Stimulated activated CD4-positive, alpha-beta T cell treated with anti-CD3 and anti-CD28 coated beads, Interleukin-15, amount 100 ng/mL, for 1 hour (primary cell): ENCODE results near the gene KCNA2.

Experiments used
- DNase-seq, 2 donors: peaks; one replicate each; pipeline ENCODE4 v3.0.0-alpha.2; 2020; ENCODE audit warnings: low read depth in 1 of 2, low spot score in 1 of 2

KCNA2 gene

GRCh38 chr1:110605901-110606656 lies at the start of gene KCNA2:
Gene KCNA2, minus strand, starts transcription at chr1:110606358. Its CDS starts 1,576 bp downstream, at chr1:110604782.
- DNase-seq: no peak

DNA sequence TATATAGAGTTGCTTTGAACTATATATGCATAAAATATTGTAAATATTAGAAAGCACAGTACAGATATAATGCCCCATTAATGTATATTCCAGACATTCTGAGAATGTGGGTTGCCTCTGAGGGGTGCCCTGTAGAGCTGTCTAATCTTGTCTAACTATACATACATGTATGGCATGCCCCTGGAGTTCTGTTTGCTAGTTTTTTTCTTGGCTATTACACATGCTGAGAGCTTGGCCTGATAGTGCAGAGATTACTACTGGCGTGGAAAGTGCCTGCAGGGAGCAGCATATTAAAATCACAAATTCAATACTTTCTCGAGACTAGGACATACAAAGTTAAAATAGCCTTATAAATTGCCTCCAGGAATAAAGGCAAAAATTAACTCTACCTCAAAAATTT lies 44.5 kb upstream of the KCNA2 start:
- no peak for DNase-seq

GRCh38 chr1:110648417-110648816 lies 42.3 kb upstream of the KCNA2 start:
- no peak for DNase-seq

DNA sequence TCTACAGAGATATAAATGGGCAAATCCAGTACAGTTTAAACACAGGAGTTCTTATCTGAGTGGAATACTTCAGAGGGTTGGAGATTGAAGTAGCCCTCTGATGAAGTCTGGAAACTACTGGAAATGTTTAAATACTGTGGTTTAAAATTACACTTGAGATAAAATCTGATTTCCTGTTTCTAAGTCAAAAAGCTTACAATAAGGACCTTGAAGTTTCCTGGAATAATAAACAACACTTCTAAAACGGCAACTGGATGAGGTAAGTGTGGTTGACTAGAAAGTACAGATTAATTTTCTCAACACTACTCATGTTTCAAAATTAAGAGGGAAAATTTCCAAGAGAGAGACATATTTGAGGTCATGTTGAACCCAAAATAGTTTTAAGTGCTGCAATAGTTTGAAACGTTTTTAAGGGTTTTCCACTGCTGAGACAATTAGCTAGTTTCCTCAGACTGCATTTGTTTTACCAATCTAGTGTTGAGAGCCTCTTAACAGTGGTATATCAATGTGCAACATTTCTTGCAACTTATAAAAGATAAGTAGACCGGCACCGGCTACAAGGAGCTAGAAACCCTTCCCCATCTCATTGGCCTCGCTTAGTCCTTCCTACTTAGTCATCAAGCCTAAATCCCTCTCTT lies 41.2 kb upstream of the KCNA2 start:
- no peak for DNase-seq

DNA sequence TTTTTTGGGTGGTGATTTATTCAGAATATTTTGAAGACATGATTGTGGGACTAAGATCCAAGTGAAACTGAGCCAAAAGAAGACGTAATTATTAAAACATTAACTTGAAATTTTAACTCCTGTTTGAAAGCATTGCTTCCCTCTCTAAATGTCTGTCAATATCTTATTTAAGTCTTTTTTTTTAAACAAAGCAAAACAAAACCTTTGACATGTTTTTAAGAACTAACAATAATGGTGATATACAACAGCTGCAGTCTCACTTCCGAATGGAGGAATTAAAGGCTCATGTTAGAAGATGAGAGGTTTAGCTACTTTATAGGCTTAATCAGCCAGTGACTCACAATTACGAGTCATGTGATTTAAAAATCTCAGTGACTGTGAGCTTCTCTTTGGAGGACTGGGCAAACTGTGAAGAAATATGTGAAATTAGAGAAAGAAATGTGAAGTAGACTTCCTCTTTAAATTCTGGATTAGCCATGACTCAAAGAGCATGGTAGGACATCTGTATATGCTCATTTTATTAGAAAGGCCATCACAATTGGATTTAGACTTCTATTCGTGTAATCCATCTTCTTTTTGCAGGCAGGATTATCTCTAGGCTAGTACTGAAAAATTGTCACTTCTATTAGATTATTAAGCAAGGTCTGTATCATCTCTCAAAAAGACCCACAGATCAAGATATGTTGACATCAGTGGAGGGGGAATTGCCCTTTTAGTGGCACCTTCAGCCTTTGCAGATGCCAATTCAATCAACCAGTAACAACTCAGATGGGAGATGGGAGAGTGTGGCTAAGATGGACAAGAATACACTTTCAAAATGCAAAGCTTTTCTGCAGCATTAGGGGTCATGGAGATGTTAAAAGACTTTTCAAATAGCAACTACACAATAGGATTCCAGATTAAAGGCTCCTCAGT lies 39.9 kb upstream of the KCNA2 start:
- no peak for DNase-seq

DNA sequence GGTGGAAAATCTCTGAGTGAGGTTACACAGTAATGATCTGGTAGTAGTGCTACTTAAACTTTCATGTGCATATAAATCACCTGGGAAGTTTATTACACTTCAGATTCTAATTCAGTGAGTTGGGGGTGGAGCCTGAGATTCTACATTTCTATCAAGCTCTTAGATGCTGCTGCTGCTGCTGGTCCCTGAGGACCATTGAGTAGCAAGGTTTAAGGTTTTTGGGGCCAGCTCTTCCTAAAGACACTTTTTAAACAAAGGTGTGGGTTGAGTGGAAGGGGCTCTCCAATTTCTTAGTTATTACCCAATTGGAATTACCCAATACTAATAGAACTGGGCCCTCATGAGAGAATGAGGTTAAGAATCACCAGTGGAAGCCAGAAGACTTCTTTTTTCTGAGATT lies 39.1 kb upstream of the KCNA2 start:
- DNase-seq: no peak

GRCh38 chr1:110643879-110644472 lies 37.8 kb upstream of the KCNA2 start:
- DNase-seq: no peak

GRCh38 chr1:110639724-110640386 lies 33.7 kb upstream of the KCNA2 start:
- no peak for DNase-seq

- no peak for DNase-seq
Measured at GRCh38 chr1:110638556-110638955, 32.4 kb upstream of the KCNA2 start.

GRCh38 chr1:110638058-110638457 lies 31.9 kb upstream of the KCNA2 start:
- no peak for DNase-seq

GRCh38 chr1:110637475-110637874 lies 31.3 kb upstream of the KCNA2 start:
- no peak for DNase-seq

DNA sequence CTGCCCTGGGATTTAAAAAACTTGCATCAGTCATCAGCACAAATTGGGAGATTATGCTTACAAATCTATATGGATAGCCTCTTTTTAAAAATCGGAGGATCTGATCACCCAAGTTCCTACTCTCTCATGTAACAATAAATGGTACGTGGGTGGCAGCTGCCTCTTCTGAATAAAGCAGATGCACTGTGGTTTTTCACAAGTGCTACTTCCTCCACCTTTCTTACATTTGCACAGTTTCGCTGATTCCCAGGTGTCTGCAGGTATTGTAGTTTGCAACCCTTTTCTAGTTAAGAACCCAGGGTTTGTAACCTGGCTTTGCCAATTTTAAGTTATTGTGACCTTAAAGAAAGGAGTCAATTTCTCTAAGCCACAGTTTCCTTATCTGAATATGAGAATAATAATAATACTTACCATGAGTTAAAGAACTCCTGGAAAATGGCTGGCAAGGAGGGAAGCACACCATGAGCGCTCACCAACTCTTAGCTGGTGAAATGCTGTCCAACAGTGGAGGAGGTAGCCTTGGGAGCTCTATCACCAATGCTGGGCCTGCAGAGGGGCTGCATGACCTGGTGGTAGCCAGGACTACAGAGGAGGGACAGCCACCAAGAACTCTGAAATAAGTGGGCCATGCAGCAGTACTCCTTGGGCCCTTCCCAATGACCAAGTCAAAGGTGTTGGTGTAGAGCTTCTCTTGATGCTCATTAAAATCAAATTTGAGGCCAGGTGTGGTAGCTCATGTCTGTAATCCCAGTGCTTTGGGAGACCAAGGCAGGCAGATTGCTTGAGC lies 30.2 kb upstream of the KCNA2 start:
- no peak for DNase-seq

DNA sequence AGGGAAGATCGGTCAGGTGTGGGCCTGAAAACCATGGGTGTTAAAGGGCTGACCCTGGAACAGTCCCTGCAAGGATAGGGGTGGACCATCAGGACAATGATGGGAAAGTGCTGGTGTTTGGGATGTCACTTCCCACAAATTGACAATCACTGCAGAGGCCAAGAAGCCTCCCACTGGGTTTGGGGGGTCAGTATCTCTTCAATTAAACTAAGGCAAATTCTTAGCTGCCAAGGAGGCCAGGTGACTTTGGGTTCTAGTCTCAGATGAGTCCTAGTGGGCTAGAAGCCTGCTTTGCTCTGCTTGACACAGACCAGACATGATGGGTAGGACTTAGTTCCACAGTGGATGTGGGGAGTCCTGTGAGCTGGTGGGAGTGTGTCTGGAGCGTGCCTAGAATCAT lies 29.3 kb upstream of the KCNA2 start:
- no peak for DNase-seq

- DNase-seq: peak; percentile 23 to 59
Measured at GRCh38 chr1:110634455-110635311, 28.5 kb upstream of the KCNA2 start.

- no peak for DNase-seq
Measured at GRCh38 chr1:110634086-110634454, 27.9 kb upstream of the KCNA2 start.

DNA sequence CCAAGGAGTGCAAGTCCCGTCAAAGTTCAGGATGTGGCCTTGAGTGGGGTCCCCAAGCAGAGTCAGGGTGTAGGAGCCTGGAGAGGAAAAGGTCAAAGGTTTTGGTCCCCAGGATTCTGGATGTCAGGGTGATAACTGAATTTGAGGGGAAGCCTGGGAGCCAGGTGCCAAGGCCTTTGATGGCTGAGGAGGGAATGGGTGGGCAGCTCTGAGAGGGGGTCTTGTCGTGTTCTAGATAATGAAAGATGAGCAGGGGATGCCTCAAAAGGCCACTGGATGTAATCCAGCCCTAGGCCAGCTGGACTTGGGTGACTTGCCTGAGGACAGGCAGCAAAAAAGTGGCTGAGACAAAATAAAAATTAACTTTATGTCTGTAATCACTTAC lies 27.5 kb upstream of the KCNA2 start:
- no peak for DNase-seq

DNA sequence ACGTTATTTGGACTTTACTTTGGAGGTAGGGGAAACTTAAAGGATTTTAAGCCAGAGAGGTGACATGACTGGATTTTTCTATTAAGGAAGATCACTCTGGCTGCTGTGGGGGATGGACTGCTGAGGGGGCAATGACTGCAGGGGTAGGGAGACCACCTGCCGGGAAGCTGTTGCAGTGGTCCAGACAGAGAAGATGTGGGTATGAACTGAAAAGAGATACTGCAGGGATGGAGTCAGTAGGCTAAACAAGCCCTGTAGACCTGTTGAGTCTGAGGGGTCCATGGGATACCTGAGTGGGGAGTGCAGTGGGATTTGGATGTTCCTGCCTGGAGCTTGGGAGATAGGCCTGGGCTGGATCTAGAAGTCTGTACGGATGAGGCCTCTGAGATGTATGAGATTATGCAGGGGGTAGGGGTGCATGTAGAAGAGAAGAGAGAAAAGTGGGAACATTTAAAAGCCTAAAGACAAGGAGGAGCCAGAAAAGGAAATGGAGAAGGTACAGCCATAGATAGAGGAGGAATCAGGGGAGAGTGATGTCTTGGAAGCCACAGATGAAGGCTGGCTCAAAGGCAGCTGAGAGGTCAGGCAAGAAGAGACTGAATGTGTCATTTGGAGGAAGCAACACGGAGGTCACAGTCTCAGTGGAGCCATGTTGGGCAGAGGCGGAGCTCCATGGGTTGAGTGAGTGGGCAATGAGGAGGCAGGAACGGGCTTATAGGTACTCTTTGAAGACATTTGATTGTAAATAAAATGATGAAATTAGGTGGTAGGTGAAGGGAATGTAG lies 25.9 kb upstream of the KCNA2 start:
- no peak for DNase-seq

DNA sequence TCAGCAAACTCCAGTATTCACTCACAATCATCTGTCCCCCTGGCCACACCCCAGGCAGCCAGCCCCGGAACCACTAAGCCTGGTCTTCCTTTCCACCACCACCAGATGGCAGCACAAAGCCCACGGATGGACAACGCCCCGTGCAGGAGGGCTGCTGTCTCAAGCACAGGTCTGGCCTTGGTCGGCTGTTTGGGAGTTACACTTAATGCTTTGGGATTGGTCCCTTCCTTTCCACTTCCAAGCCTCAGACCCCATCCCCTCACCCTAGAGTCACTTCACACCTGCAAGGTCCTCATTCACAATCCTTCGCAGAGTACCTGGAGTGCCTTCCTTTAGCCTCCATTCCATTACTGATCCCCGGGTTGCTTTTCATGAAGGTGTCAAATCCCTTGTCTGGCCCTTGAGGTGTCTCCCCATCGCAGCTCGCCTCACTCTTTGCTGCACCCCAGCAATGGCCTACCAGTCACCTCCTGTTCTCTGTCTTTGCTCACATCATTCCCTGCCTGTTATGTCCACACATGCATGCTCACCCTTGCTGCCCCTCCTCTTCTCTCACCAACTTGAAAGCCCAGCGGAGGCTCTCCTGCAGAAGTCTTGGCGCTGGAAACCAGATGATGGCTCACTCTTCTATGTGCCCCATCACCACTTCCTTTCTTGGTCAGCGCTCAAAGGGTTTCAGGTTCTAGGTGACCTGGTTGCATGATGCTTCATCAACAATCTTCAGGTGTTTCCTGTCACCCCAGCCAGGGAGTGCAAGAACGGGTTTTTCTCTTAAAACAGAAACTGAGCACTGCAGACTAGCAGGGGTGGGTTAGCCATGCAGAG lies 24.9 kb upstream of the KCNA2 start:
- DNase-seq: peak; percentile 66 to 76
